ENCODE data around the gene NELFE.
"Not testable (repeated sequence)": the region's sequence is repeated elsewhere in the genome, so short reads cannot be mapped to it uniquely, and the experiment has no call there.

NELFE gene, protein sequence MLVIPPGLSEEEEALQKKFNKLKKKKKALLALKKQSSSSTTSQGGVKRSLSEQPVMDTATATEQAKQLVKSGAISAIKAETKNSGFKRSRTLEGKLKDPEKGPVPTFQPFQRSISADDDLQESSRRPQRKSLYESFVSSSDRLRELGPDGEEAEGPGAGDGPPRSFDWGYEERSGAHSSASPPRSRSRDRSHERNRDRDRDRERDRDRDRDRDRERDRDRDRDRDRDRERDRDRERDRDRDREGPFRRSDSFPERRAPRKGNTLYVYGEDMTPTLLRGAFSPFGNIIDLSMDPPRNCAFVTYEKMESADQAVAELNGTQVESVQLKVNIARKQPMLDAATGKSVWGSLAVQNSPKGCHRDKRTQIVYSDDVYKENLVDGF

DNA sequence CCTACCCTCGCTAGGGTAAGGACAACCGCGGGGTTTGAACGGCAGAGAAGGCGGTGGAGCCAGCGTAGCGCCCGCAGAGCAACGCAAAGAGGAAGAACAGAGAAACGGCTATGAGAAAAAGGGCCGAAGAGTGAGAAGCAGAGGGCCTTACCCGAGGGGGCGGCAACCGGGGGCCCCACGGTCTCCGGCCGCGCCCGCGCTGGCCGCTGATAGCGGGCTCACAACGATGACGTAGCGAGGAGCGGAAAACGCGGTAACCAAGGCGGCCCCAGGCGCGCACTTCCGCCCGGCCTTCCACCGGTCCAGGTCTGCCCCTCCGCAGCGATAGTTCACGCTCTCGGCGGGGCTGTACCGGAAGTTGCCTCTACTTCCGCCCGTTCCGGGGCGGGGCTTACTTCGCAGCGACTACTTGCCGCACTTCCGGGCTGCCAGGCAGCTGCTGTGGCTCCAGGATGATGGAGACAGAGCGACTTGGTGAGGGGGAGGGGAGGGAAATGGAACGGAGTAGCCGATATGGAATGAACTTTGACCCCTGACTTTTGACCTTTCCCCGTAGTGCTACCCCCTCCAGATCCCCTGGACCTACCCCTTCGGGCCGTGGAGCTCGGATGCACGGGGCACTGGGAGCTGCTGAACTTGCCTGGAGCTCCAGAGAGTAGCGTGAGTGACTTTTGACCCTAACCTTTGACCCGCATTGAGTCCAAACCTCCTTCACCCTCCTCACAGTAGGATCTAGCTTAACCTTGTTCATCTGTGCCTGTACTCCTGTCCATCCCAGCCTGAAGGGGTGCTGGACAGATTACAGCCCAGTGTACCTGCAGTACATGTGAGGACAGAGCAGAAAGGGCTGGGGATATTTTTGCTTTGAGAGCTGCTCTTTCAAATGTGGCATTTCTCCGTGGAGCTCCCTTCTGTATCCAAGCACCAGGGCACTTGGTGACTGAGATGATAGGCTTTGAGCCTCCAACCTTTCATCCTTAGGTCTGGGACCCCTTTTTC is at the start of gene NELFE, which contains the start of gene SKIC2:
Gene NELFE, minus strand, starts transcription at position 231 of the 999 bp plus-strand sequence. CDS start 525 bp downstream, outside the sequence.
Gene SKIC2, plus strand, starts transcription at position 435 of the 999 bp plus-strand sequence. Its CDS starts 18 bp downstream, at position 453.
- no peak for TF ChIP-seq JUND (IDR thresholded peaks at IDR 0.05; ENCODE audit: low read depth)
- in situ Hi-C loops (cut with HindIII; ENCODE audit: low pct_unique_long_range_greater_than_20kb, low sequenced_read_pairs), result no loop called here
- peak; percentile 98 for DNase-seq (ENCODE audit: low read depth in 1 of 2, low spot score in 1 of 2)

DNA sequence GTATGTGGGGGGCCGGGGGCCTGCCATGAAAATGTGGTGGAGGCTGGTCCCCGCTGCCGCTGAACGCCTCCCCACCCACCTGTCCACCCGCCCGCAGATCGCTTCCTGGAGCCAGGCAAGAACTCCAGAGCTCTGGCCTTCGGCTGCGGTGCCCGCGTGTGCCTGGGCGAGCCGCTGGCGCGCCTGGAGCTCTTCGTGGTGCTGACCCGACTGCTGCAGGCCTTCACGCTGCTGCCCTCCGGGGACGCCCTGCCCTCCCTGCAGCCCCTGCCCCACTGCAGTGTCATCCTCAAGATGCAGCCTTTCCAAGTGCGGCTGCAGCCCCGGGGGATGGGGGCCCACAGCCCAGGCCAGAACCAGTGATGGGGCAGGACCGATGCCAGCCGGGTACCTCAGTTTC is 49.3 kb upstream of the NELFE start:
- DNase-seq (ENCODE audit: low read depth in 1 of 2, low spot score in 1 of 2); in situ Hi-C loops (cut with HindIII; ENCODE audit: low pct_unique_long_range_greater_than_20kb, low sequenced_read_pairs): not testable (repeated sequence)

DNA sequence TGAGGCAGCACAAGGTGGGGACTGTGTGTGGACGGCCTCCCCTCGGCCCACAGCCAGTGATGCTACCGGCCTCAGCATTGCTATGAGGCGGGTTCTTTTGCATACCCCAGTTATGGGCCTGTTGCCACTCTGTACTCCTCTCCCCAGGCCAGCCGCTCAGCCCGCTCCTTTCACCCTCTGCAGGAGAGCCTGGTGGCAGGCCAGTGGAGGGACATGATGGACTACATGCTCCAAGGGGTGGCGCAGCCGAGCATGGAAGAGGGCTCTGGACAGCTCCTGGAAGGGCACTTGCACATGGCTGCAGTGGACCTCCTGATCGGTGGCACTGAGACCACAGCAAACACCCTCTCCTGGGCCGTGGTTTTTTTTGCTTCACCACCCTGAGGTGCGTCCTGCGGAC is 48.3 kb upstream of the NELFE start:
- in situ Hi-C loops (cut with HindIII; ENCODE audit: low pct_unique_long_range_greater_than_20kb, low sequenced_read_pairs), result not testable (repeated sequence)

DNA sequence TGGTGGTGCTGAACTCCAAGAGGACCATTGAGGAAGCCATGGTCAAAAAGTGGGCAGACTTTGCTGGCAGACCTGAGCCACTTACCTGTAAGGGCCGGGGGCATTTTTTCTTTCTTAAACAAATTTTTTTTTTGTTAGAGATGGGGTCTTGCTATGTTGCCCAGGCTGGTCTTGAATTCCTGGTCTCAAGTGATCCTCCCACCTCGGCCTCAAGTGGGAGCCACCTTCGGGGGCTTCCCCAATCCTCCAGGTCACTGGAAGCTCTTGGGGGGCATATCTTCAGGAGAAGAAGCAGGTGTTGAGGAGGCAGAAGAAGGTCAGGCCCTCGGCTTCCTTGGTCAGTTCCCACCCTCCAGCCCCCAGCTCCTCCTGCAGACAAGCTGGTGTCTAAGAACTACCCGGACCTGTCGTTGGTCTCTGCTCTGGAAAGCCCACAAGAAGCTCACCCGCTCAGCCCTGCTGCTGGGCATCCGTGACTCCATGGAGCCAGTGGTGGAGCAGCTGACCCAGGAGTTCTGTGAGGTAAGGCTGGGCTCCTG is 47.3 kb upstream of the NELFE start:
- in situ Hi-C loops (cut with HindIII; ENCODE audit: low pct_unique_long_range_greater_than_20kb, low sequenced_read_pairs); DNase-seq (ENCODE audit: low read depth in 1 of 2, low spot score in 1 of 2): not testable (repeated sequence)

More for the DNA sequence above, 48.3 kb upstream of the NELFE start:
- not testable (repeated sequence) for DNase-seq (ENCODE audit: low read depth in 1 of 2, low spot score in 1 of 2)

DNA sequence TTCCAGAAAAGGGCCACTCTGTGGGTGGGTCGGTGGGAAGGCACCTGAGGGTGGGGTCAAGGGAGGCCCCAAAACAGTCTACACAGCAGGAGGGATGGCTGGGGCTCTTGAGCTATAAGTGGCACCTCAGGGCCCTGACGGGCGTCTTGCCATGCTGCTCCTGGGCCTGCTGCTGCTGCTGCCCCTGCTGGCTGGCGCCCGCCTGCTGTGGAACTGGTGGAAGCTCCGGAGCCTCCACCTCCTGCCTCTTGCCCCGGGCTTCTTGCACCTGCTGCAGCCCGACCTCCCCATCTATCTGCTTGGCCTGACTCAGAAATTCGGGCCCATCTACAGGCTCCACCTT is 46.7 kb upstream of the NELFE start:
- in situ Hi-C loops (cut with HindIII; ENCODE audit: low pct_unique_long_range_greater_than_20kb, low sequenced_read_pairs); DNase-seq (ENCODE audit: low read depth in 1 of 2, low spot score in 1 of 2): not testable (repeated sequence)

DNA sequence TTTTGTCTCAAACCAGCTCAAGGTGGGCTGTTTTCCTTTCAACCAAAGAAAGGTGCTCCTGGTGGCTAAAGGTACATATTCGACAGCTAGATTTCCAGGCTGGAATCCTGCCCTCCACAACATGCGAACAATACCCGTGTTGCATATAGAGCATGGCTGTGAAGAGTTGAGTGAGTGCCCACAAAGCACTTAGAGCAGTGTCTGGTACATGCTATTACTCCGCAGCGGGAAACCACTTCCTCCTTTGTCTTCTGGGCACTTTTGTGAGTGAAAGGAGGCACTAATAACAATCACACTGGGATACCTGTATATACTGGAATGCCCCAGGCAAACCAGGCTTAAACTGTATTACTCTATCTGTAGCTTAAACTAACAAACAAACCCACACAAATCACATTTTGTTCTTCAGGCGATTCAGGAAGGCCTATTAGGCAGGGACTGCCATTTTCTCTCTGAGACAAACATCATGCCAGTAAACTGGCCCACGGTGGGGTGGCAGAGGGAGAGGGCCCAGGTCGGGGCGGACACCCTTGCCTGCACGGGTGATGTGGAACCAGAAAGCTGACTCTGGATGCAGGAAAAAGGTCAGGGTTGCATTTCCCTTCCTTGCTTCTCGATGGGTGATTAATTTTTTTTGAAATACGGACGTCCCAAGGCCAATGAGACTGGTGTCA is 46.2 kb upstream of the NELFE start:
- DNase-seq (ENCODE audit: low read depth in 1 of 2, low spot score in 1 of 2); in situ Hi-C loops (cut with HindIII; ENCODE audit: low pct_unique_long_range_greater_than_20kb, low sequenced_read_pairs): not testable (repeated sequence)

DNA sequence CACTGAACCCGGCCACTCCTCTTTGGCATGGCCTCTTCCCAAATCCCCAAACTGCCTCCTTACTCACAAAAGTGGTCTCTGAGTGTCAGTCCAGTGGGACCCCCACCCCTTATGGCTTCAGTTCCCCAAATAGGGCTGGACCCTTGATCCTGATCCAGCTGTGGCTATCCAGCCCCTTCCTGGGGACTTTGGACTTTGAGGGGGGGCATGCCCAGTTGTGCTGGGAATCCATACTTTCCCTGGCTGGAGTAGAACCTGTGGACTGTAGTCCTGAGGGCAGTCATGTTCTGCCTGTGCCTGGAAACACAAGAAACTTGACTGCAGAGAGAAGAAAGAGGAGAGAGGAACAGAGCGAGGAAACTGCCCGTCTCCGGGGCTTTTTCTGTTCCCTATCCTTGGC is 45.6 kb upstream of the NELFE start:
- in situ Hi-C loops (cut with HindIII; ENCODE audit: low pct_unique_long_range_greater_than_20kb, low sequenced_read_pairs); DNase-seq (ENCODE audit: low read depth in 1 of 2, low spot score in 1 of 2): not testable (repeated sequence)

DNA sequence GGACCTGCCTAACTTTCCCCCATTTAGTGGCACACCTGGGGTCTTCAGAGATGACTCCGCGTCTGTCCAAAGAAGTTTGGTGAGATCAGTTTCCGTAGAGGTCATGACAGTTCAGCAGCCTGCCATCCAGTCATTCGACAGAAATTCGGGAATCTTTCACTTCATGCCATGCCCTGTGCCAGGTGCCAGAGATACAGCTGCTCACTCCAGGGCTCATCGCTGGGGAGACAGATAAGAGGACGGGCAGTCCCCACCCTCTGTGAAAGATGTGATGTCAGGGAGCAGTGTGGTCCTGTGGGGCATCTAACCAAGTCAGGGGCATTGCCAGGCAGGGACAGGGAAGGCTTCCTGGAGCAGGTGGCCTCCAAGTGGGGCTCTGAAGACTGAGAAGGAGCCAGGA is 44.5 kb upstream of the NELFE start:
- DNase-seq (ENCODE audit: low read depth in 1 of 2, low spot score in 1 of 2); in situ Hi-C loops (cut with HindIII; ENCODE audit: low pct_unique_long_range_greater_than_20kb, low sequenced_read_pairs): not testable (repeated sequence)

DNA sequence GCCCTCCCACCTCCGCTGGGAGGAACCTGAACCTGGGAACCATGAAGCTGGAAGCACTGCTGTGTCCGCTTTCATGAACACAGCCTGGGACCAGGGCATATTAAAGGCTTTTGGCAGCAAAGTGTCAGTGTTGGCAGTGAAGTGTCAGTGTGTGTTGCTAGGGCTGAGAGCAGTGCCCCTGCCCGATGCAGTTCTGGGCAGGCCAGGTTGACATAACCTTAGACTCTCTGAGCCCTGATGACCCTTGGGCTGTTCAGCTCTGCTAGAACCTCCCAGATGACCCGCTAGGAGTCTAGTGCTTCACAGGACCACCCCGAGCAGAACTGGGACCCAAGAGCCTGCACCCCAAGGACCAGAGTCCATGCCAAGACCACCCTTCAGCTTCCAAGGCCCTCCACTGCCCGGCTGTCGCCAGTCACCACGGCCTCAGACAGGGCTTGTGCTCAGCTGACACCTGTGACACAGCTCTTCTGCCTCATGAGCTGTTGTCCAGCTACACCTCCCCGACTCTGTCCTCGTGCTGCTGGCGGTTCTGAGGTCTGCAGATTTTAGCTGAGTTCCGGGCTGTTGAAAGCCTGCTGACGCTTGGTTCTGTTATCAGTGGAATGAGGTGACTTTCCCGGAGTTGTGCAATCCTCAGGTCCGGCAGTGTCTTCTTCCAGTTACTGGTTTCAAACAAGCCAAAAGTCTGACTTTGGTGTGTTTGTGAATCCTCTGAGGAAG is 43.9 kb upstream of the NELFE start:
- in situ Hi-C loops (cut with HindIII; ENCODE audit: low pct_unique_long_range_greater_than_20kb, low sequenced_read_pairs); DNase-seq (ENCODE audit: low read depth in 1 of 2, low spot score in 1 of 2): not testable (repeated sequence)

DNA sequence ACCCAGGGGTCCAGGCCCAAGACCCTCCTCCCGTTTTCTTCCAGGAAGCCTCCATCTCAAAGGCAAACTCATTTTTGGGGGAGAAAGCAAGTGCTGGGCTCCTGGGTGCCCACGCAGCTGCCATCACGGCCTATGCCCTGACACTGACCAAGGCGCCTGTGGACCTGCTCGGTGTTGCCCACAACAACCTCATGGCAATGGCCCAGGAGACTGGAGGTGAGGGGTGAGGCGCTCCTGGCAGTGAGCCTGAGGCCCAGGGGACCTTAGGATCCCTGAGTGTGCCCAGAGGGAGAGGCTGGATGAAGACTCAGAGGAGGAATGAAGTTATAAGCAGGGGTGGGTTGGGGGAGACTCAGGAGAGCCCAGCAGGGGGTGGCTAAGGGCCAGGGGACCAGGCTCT is 37.6 kb upstream of the NELFE start:
- in situ Hi-C loops (cut with HindIII; ENCODE audit: low pct_unique_long_range_greater_than_20kb, low sequenced_read_pairs); DNase-seq (ENCODE audit: low read depth in 1 of 2, low spot score in 1 of 2): not testable (repeated sequence)

DNA sequence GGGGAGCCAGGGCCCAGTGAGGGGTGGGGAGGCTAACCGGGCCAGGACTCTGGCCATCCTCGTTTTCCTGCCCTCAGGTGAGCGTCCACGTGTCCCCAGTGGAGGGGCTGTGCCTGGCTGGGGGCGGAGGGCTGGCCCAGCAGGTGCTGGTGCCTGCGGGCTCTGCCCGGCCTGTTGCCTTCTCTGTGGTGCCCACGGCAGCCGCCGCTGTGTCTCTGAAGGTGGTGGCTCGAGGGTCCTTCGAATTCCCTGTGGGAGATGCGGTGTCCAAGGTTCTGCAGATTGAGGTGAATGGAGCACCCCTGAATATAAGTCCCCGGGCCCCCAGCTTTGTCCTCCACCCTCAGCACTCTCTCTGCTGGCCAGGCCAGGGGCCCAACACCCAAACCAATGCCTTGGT is 35.6 kb upstream of the NELFE start:
- in situ Hi-C loops (cut with HindIII; ENCODE audit: low pct_unique_long_range_greater_than_20kb, low sequenced_read_pairs); DNase-seq (ENCODE audit: low read depth in 1 of 2, low spot score in 1 of 2): not testable (repeated sequence)

DNA sequence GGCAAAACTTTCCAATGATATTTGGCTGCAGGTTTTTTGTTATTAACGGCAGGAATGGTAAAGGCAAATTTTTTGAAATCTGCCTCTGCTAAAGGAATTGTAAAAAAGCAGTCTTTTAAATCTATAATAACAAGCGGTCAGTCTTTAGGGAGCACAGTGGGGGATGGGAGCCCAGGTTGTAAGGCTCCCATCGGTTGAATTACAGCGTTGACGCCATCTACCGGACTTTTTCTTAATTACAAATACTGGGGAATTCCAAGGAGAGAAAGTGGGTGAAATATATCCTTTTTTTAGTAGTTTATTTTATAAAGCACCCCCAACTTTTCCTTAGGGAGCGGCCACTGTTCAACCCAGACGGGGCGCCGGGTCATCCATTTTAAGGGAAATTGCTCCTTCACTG is 30.6 kb upstream of the NELFE start:
- in situ Hi-C loops (cut with HindIII; ENCODE audit: low pct_unique_long_range_greater_than_20kb, low sequenced_read_pairs); DNase-seq (ENCODE audit: low read depth in 1 of 2, low spot score in 1 of 2): not testable (repeated sequence)

DNA sequence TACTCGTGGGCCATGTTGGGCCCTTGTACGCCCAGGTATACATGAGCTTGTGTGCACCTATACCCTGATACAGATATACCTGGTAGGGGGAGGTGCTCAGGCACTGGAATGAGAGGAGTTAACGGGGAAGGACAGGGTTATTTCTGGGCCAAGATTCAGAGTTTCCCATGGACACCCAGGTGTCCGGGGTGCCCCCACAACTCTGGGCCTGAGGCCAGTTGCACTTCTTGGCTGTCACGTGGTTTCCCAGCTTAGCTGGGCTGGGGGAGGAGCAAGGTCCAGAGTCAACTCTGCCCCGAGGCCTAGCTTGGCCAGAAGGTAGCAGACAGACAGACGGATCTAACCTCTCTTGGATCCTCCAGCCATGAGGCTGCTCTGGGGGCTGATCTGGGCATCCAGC is 23.0 kb upstream of the NELFE start, which contains the start of gene C4A:
Gene C4A, plus strand, starts transcription at position 314 of the 400 bp plus-strand sequence. Its CDS starts 51 bp downstream, at position 365.
- DNase-seq (ENCODE audit: low read depth in 1 of 2, low spot score in 1 of 2); in situ Hi-C loops (cut with HindIII; ENCODE audit: low pct_unique_long_range_greater_than_20kb, low sequenced_read_pairs): not testable (repeated sequence)

DNA sequence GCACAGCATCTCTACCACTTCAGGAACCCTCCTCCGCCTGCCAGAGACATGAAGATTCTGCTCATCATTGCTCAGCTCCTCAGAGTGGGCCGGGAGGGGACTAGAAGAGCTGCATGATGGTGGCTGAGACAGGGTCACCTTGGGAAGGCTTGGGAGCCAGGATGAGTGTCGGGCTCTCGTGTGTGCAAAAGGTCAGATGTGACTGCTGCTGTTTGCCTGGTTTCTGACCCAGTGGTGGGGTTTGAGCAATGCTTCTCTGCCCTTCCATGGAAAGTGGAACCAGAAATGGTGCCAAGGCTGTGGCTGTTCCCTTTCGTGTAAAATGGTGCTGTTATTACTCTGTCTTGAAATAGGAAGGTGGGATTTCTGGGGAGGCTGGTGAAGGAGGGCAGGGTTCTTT is 22.2 kb upstream of the NELFE start:
- in situ Hi-C loops (cut with HindIII; ENCODE audit: low pct_unique_long_range_greater_than_20kb, low sequenced_read_pairs); DNase-seq (ENCODE audit: low read depth in 1 of 2, low spot score in 1 of 2): not testable (repeated sequence)

DNA sequence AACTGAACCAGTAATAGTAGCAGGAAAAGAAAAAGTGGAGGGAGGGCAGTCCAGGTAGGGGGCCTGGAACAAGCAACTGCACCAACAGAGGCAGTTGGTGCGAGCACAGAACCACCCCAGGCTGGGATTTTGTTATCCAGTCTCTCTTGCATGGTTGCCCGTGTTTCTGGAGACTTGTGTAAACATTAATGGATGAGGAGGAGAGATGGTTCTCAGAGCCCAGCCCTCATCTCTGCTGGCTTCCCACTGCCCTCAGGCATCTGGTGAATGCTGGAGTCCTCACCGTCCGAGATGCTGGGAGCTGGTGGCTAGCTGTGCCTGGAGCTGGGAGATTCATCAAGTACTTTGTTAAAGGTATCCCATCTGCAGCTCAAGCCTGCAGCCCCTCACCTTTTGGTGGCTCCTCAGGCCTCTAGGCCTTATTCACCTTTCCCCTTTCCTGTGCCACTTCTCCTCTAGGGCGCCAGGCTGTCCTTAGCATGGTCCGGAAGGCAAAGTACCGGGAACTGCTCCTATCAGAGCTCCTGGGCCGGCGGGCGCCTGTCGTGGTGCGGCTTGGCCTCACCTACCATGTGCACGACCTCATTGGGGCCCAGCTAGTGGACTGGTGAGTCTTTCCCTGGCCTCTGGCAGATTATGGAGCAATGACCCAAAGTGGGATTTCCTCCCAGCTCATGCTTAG is 21.6 kb upstream of the NELFE start:
- DNase-seq (ENCODE audit: low read depth in 1 of 2, low spot score in 1 of 2); in situ Hi-C loops (cut with HindIII; ENCODE audit: low pct_unique_long_range_greater_than_20kb, low sequenced_read_pairs): not testable (repeated sequence)
